H1 (cell line): ENCODE measurements around the gene GNGT2. TPM values are rescaled to one million over a fixed set of nuclear protein-coding genes. Genes with fewer than 3 reads are reported as not detected.

Source experiments
- CTCF ChIA-PET: fragments of 300-600 bp; sonication (Branson Sonifier 250); formaldehyde crosslinking; loops from one replicate; lab custom pipeline; 2021; ENCODE audit not compliant: partially characterized antibody; lab: Charles Lee
- POLR2A ChIA-PET: fragments of 300-600 bp; sonication (Branson Sonifier 250); formaldehyde crosslinking; loops from one replicate; lab custom pipeline; 2021; ENCODE audit warnings: inconsistent platforms; ENCODE audit not compliant: partially characterized antibody; lab: Charles Lee
- DNase-seq, 2 experiments: peaks; one replicate each; pipeline versions ENCODE4 v3.0.0 to v3.0.0-alpha.2; 2010 to 2022; ENCODE audit warnings: low spot score in 2 of 2, low read depth in 1 of 2, mixed read lengths in 1 of 2
- FAIRE-seq: peaks from 2 replicates; lab custom pipeline; 2011; peaks lifted over from hg19 to GRCh38; lab: Jason Lieb, UNC
- H2AFZ ChIP-seq: 2 replicates; pipeline ENCODE4 v1.8.1; 2012; ENCODE audit warnings: low read length, inconsistent platforms
- H2AK5ac ChIP-seq: 2 replicates; pipeline ENCODE4 v1.6.1; 2013; ENCODE audit warnings: low read depth, low read length
- H2BK120ac ChIP-seq: replicated peaks from 2 replicates; pipeline ENCODE3; 2013; ENCODE audit warnings: low read depth, low read length, inconsistent platforms
- H2BK12ac ChIP-seq: 2 replicates; pipeline ENCODE4 v1.6.1; 2013; ENCODE audit warnings: low read depth, low read length
- H2BK15ac ChIP-seq: 2 replicates; pipeline ENCODE4 v1.6.1; 2013; ENCODE audit warnings: low read length
- H2BK20ac ChIP-seq: 2 replicates; pipeline ENCODE4 v1.6.1; 2013; ENCODE audit warnings: low read length
- H2BK5ac ChIP-seq: 2 replicates; pipeline ENCODE4 v1.6.1; 2013; ENCODE audit warnings: low read depth, low read length
- H3K14ac ChIP-seq: 2 replicates; pipeline ENCODE4 v1.6.1; 2013; ENCODE audit warnings: inconsistent platforms; ENCODE audit not compliant: insufficient read length
- H3K18ac ChIP-seq: 2 replicates; pipeline ENCODE4 v1.6.1; 2013; ENCODE audit warnings: low read length; ENCODE audit errors: extremely low read depth
- H3K23ac ChIP-seq: 2 replicates; pipeline ENCODE4 v1.6.1; 2013; ENCODE audit warnings: inconsistent platforms; ENCODE audit not compliant: insufficient read length
- H3K23me2 ChIP-seq: 2 replicates; pipeline ENCODE4 v1.6.1; 2013; ENCODE audit warnings: low read depth, low read length
- H3K27ac ChIP-seq: 2 replicates; pipeline ENCODE4 v1.6.1; 2011; ENCODE audit warnings: low read depth, low read length, inconsistent platforms
- H3K27me3 ChIP-seq, 4 experiments: replicated peaks in 1 of 4; 1 replicate in 1 of 4; 2 replicates in 3 of 4; pipeline versions ENCODE4 v1.6.1 to v1.8.1; 2011 to 2013; ENCODE audit warnings: low read length in 3 of 4, mild to moderate bottlenecking in 3 of 4, inconsistent platforms in 2 of 4, mixed read lengths in 2 of 4, moderate library complexity in 1 of 4; ENCODE audit not compliant: control insufficient read depth in 3 of 4, insufficient read depth in 3 of 4; ENCODE audit errors: extremely low read depth in 1 of 4
- H3K36me3 ChIP-seq, 4 experiments: 2 replicates each; pipeline versions ENCODE4 v1.6.1 to v1.8.1; 2011 to 2013; ENCODE audit warnings: mild to moderate bottlenecking in 4 of 4, low read length in 3 of 4, moderate library complexity in 2 of 4, control low read depth in 1 of 4, inconsistent platforms in 1 of 4; ENCODE audit not compliant: insufficient read depth in 4 of 4, control insufficient read depth in 2 of 4
- H3K4ac ChIP-seq: replicated peaks from 2 replicates; pipeline ENCODE3; 2013; ENCODE audit warnings: low read length, low read depth, mixed read lengths, inconsistent platforms; ENCODE audit not compliant: insufficient read length
- H3K4me1 ChIP-seq, 4 experiments: replicated peaks in 1 of 4; 1 replicate in 1 of 4; 2 replicates in 3 of 4; pipeline versions ENCODE4 v1.6.1 to v1.8.1; 2011 to 2013; ENCODE audit warnings: low read length in 3 of 4, inconsistent platforms in 2 of 4, mixed read lengths in 1 of 4; ENCODE audit not compliant: insufficient read depth in 4 of 4, control insufficient read depth in 3 of 4
- H3K4me2 ChIP-seq, 2 experiments: 2 replicates each; pipeline versions ENCODE4 v1.6.1 to v1.8.1; 2011 to 2013; ENCODE audit warnings: low read depth in 2 of 2, low read length in 2 of 2, control low read depth in 1 of 2, inconsistent platforms in 1 of 2, mild to moderate bottlenecking in 1 of 2; ENCODE audit not compliant: insufficient read depth in 1 of 2
- H3K4me3 ChIP-seq, 4 experiments: fragments of 200-600, 300-600 bp in 1 of 4; sonication (generic), shearing (Covaris generic), sonication (Bioruptor Twin) in 1 of 4; 2 replicates each; pipeline versions ENCODE4 v1.5.1 to v1.8.1; 2011 to 2016; ENCODE audit warnings: low read length in 4 of 4, low read depth in 3 of 4, control low read depth in 2 of 4, inconsistent platforms in 2 of 4, mild to moderate bottlenecking in 2 of 4, mixed read lengths in 1 of 4, moderate library complexity in 1 of 4; ENCODE audit not compliant: insufficient read depth in 2 of 4; ENCODE audit errors: extremely low read depth in 1 of 4
- H3K56ac ChIP-seq: replicated peaks from 2 replicates; pipeline ENCODE3; 2013; ENCODE audit warnings: low read depth, mild to moderate bottlenecking, mixed read lengths, low read length, inconsistent platforms; ENCODE audit not compliant: insufficient read length
- H3K79me1 ChIP-seq: 2 replicates; pipeline ENCODE4 v1.6.1; 2013; ENCODE audit warnings: low read depth, low read length, control low read depth
- H3K79me2 ChIP-seq, 2 experiments: 2 replicates each; pipeline versions ENCODE4 v1.6.1 to v1.8.1; 2012 to 2013; ENCODE audit warnings: low read length in 2 of 2, mild to moderate bottlenecking in 2 of 2, inconsistent platforms in 1 of 2; ENCODE audit not compliant: insufficient read depth in 2 of 2, control insufficient read depth in 1 of 2
- H3K9ac ChIP-seq, 4 experiments: replicated peaks in 1 of 4; 1 replicate in 1 of 4; 2 replicates in 3 of 4; pipeline versions ENCODE4 v1.6.1 to v1.8.1; 2011 to 2013; ENCODE audit warnings: low read depth in 3 of 4, low read length in 3 of 4, control low read depth in 2 of 4, mild to moderate bottlenecking in 2 of 4, moderate library complexity in 2 of 4, inconsistent platforms in 1 of 4; ENCODE audit errors: extremely low read depth in 1 of 4
- H3K9me3 ChIP-seq, 2 experiments: 2 replicates each; pipeline versions ENCODE4 v1.6.1 to v1.8.1; 2012 to 2013; ENCODE audit warnings: mild to moderate bottlenecking in 2 of 2, moderate library complexity in 2 of 2, control low read depth in 1 of 2, inconsistent platforms in 1 of 2, low read depth in 1 of 2, low read length in 1 of 2, mixed read lengths in 1 of 2; ENCODE audit not compliant: insufficient read depth in 2 of 2
- H4K20me1 ChIP-seq, 2 experiments: replicated peaks in 1 of 2; 2 replicates each; pipeline versions ENCODE3 to v1.8.1; 2011 to 2013; ENCODE audit warnings: inconsistent platforms in 2 of 2, low read length in 2 of 2, mild to moderate bottlenecking in 1 of 2; ENCODE audit not compliant: insufficient read depth in 2 of 2, control insufficient read depth in 1 of 2
- H4K5ac ChIP-seq: 2 replicates; pipeline ENCODE4 v1.6.1; 2013; ENCODE audit warnings: low read length, low read depth, mixed read lengths, inconsistent platforms; ENCODE audit not compliant: insufficient read length
- H4K8ac ChIP-seq: 2 replicates; pipeline ENCODE4 v1.8.0; 2013; ENCODE audit warnings: mild to moderate bottlenecking, moderate library complexity, low read length, inconsistent platforms; ENCODE audit not compliant: insufficient read depth; ENCODE audit errors: extremely low read depth
- H4K91ac ChIP-seq: replicated peaks from 2 replicates; pipeline ENCODE3; 2013; ENCODE audit warnings: low read length, mixed read lengths, inconsistent platforms; ENCODE audit not compliant: insufficient read length
- ASH2L ChIP-seq: fragments of 200-600, 300-600 bp; sonication (generic); IDR thresholded peaks from one replicate; pipeline ENCODE4 v1.7.1; 2017; ENCODE audit warnings: low read length
- BACH1 ChIP-seq: IDR thresholded peaks from 2 replicates; pipeline ENCODE4 v1.6.1; 2012; ENCODE audit warnings: low read length, improper control_type of control experiment
- CTBP2 ChIP-seq: IDR thresholded peaks from 2 replicates; pipeline ENCODE4 v1.7.0; 2011; ENCODE audit warnings: borderline replicate concordance, mild to moderate bottlenecking, moderate library complexity, mixed read lengths, low read length; ENCODE audit not compliant: insufficient read depth, insufficient read length
- E2F6 ChIP-seq: IDR thresholded peaks from 2 replicates; pipeline ENCODE4 v1.6.1; 2012; ENCODE audit warnings: inconsistent platforms
- FOSL1 ChIP-seq: IDR thresholded peaks from 2 replicates; pipeline ENCODE4 v1.6.1; 2011; ENCODE audit warnings: mild to moderate bottlenecking, low read depth, low read length, moderate library complexity; ENCODE audit not compliant: insufficient read depth
- HDAC6 ChIP-seq: IDR thresholded peaks from one replicate; pipeline ENCODE4 v1.7.1; 2012; ENCODE audit warnings: low read depth, mild to moderate bottlenecking, inconsistent platforms, low read length, moderate library complexity
- JUN ChIP-seq: IDR thresholded peaks from 2 replicates; pipeline ENCODE4 v1.6.1; 2011; ENCODE audit warnings: low read depth, mild to moderate bottlenecking, improper control_type of control experiment, low read length
- KDM4A ChIP-seq: IDR thresholded peaks from one replicate; pipeline ENCODE4 v1.7.1; 2012; ENCODE audit warnings: low read depth, mild to moderate bottlenecking, moderate library complexity, low read length, inconsistent platforms; ENCODE audit not compliant: severe bottlenecking
- POLR2A ChIP-seq, 2 experiments: IDR thresholded peaks; 1 replicate in 1 of 2; 2 replicates in 1 of 2; pipeline ENCODE4 v1.6.1; 2011; ENCODE audit warnings: low read depth in 2 of 2, low read length in 2 of 2, mild to moderate bottlenecking in 2 of 2; ENCODE audit errors: control extremely low read depth in 1 of 2
- POLR2AphosphoS5 ChIP-seq: IDR thresholded peaks from 2 replicates; pipeline ENCODE4 v1.6.1; 2011; ENCODE audit warnings: low read depth, low read length
- SP2 ChIP-seq: IDR thresholded peaks from 2 replicates; pipeline ENCODE4 v1.6.1; 2012; ENCODE audit warnings: mild to moderate bottlenecking, low read length, inconsistent platforms
- ZNF274 ChIP-seq: IDR thresholded peaks from 2 replicates; pipeline ENCODE4 v1.7.0; 2012; ENCODE audit warnings: low read length, borderline replicate concordance; ENCODE audit errors: extremely low read depth
- WGBS, 2 experiments: shearing (Covaris generic) in 1 of 2; methylation state at CpG; one replicate each; pipeline versions ENCODE4 v1.1.6 to v1.1.7; 2013 to 2015; ENCODE audit warnings: low lambda C conversion rate in 2 of 2, mixed read lengths in 2 of 2, inconsistent platforms in 1 of 2, low coverage in 1 of 2, missing lambda C conversion rate in 1 of 2; ENCODE audit not compliant: insufficient replicate concordance in 2 of 2, insufficient coverage in 1 of 2, insufficient read length in 1 of 2; ENCODE audit errors: extremely low coverage in 1 of 2, missing lambda C conversion rate in 1 of 2; 5-methylcytosine and 5-hydroxymethylcytosine counted together
- polyA plus RNA-seq, 7 experiments: library from polyadenylated mRNA; depleted of rRNA in 3 of 7; stranded (reverse) in 5 of 7; unstranded in 2 of 7; fragments of >200 nt in 5 of 7; fragments of 200-250 nt in 2 of 7; gene quantifications; 1 replicate in 5 of 7; 2 replicates in 1 of 7; 4 replicates in 1 of 7; pipeline versions ENCODE4 v1.2.1 to v1.2.3, GENCODE V29; 2011 to 2013; ENCODE audit warnings: missing spikeins in 2 of 7, mixed read lengths in 2 of 7
- total RNA-seq: library from RNA; stranded (reverse); fragmentation: NEBNext Ultra II Directional; extraction: Animal tissue kit (Norgen Biotek cat#: 25700); gene quantifications from 2 replicates; pipeline ENCODE4 v1.2.1, GENCODE V29; 2021

Gene GNGT2
- total and polyA plus RNA-seq, 2 of the 8 experiments (the other 6 are each of a cell fraction or from before 2014, with no cell fraction given): 1.3 to 1.4 TPM

- FAIRE-seq (no peak), DNase-seq (no peak)
- H4K8ac ChIP-seq: no peak overlapping the region; the same call in 1 of the 2 replicates
- no peak overlapping the region; the same call in 1 of the 2 replicates for H2BK5ac ChIP-seq
- no peaks in the 10 kb centered on the region for H3K36me3 ChIP-seq
- no peak overlapping the region for H4K5ac ChIP-seq
- H4K91ac ChIP-seq: peak overlapping the region; percentile 41
- H2AFZ ChIP-seq: 0 out of 2 replicates have a peak overlapping the region, but pooled peaks have one; percentile 41
- H3K14ac ChIP-seq: no peak overlapping the region
- H2BK120ac ChIP-seq: no peak overlapping the region
- H3K9ac ChIP-seq: no peak overlapping the region
- no peak overlapping the region for H3K23ac ChIP-seq
- no peaks in the 10 kb centered on the region for H3K79me2 ChIP-seq
- no peak overlapping the region for H3K4me3 ChIP-seq
- no peaks in the 10 kb centered on the region for H3K79me1 ChIP-seq
- CTCF ChIA-PET: interaction anchor here (1.2 to 2.3 kb wide), 3 partner anchors 9 to 18 kb away, joined by 3 to 10 read pairs (median 5); no protein-coding TSS in a partner anchor
- peaks cover 0 to 2% of the 10 kb centered on the region in 2 experiments for H4K20me1 ChIP-seq
- no peaks in the 10 kb centered on the region for H3K23me2 ChIP-seq
- peak overlapping the region; percentile 32; the same call in 1 of the 2 replicates for H3K18ac ChIP-seq
- peaks cover 0 to 9% (median 4%) of the 10 kb centered on the region in 4 experiments; a peak in 4 of 7 replicates for H3K4me1 ChIP-seq
- no peak overlapping the region for H2BK15ac ChIP-seq
- WGBS, 2 experiments: 80% methylated on average over 16 of the region's 17 CpGs; no CpG with 5 or more reads in 1 of the 2 experiments
- H3K4me2 ChIP-seq: no peak overlapping the region; a peak in 1 of 4 replicates
- H3K9me3 ChIP-seq: no peaks in the 10 kb centered on the region
- H2BK12ac ChIP-seq: peak overlapping the region; percentile 39; the same call in 1 of the 2 replicates
- POLR2A ChIA-PET: interaction anchor here (0.7 to 1.6 kb wide), 3 partner anchors 12 to 120 kb away, joined by 3 to 6 read pairs (median 3); partner anchors contain the start of gene PHOSPHO1
- peaks cover 0 to 10% (median 4%) of the 10 kb centered on the region in 4 experiments; a peak in 5 of 7 replicates for H3K27me3 ChIP-seq
- H2BK20ac ChIP-seq: no peak overlapping the region
- no peak overlapping the region for H2AK5ac ChIP-seq
- H3K56ac ChIP-seq: no peak overlapping the region
- H3K4ac ChIP-seq: no peak overlapping the region
- no peak overlapping the region for H3K27ac ChIP-seq
- no peak for TF ChIP-seq HDAC6
- no peak for TF ChIP-seq ASH2L
- no peak for TF ChIP-seq CTBP2
- no peak for TF ChIP-seq BACH1
- TF ChIP-seq JUN: no peak
- no peak for TF ChIP-seq POLR2AphosphoS5
- no peak for TF ChIP-seq ZNF274
- TF ChIP-seq KDM4A: no peak
- no peak for TF ChIP-seq E2F6
- TF ChIP-seq POLR2A (IDR thresholded peaks at IDR 0.05; ENCODE audit: control extremely low read depth in 1 of 2, low read depth in 2 of 2, low read length in 2 of 2): no peak
- TF ChIP-seq FOSL1: no peak
- TF ChIP-seq SP2: no peak
Measured at GRCh38 chr17:49217651-49218413, 7.5 kb upstream of the GNGT2 start.
